ENCODE measurements around the gene MT2A.
"Not testable (repeated sequence)": the region's sequence is repeated elsewhere in the genome, so short reads cannot be mapped to it uniquely, and the experiment has no call there.

Gene MT2A

DNA sequence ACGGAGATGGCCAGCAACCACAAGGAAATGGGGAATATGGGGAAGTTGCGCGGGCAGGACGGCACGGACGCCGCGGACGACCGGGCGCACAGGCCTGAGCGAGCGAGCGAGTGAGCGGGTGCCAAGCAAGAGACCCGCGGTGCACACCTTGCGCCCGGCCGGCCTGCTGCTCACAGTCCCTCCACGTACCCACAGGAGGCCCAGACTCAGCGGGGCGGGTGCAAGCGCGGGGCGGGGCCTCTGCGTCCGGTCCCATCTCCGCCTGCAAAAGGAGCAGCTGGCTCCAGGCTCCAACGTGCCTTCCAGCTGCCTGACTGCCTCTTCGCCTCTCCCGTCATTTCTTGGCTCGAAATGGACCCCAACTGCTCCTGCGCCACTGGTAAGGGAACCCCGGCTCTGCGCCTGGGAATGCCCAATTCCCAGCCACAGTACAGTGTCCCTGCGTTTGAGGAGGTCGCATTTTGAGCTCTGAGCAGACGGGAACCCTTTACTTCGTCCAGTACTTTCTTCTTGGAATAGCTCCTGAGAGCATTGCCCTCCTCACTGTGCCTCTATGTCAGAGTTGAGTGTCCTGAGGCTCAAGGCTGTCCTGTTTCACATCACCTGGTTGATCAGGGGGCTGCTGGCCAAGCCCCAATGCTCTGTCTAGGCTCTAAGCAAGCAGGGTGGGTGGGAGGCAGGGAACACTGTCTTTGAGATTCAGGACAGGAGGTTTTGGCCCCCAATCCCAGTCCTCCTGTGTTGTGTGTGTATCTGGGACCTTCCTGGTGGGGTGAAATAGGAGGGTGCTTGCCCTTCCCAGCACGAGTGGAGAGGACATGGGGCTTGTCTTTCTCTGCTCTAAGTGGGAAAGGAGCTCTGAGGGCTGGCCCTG lies 9.1 kb downstream of the MT2A start:
- TF ChIP-seq, protein P1, sequence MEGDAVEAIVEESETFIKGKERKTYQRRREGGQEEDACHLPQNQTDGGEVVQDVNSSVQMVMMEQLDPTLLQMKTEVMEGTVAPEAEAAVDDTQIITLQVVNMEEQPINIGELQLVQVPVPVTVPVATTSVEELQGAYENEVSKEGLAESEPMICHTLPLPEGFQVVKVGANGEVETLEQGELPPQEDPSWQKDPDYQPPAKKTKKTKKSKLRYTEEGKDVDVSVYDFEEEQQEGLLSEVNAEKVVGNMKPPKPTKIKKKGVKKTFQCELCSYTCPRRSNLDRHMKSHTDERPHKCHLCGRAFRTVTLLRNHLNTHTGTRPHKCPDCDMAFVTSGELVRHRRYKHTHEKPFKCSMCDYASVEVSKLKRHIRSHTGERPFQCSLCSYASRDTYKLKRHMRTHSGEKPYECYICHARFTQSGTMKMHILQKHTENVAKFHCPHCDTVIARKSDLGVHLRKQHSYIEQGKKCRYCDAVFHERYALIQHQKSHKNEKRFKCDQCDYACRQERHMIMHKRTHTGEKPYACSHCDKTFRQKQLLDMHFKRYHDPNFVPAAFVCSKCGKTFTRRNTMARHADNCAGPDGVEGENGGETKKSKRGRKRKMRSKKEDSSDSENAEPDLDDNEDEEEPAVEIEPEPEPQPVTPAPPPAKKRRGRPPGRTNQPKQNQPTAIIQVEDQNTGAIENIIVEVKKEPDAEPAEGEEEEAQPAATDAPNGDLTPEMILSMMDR (IDR thresholded peaks at IDR 0.05; ENCODE audit: low read depth, low read length), result no peak
- peak overlapping the region; percentile 25 to 60 for H3K4me3 ChIP-seq (replicated peaks in 1 of 2; ENCODE audit: low read depth in 2 of 2, low read length in 2 of 2)
- peak; percentile 78 for DNase-seq (ENCODE audit: low read depth in 2 of 2)

DNA sequence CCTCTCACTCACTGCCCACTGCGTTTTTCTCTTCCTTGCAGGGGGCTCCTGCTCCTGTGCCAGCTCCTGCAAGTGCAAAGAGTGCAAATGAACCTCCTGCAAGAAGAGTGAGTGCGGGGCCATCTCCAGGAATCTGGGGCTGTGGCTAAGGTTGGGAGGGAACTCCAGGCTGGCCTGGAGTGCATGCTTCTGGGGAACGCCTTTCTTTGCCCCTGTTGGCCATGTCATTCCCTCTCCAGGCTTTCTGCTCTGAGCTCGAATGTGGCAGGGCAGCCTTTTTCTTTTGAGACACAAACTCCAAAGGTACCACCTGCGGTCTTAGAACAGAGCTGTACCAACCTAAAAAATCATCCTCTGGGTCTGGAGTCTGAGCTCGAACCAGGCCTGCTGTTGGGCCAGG lies 9.8 kb downstream of the MT2A start:
- DNase-seq (ENCODE audit: low read depth in 2 of 2), result no peak
- TF ChIP-seq, protein P1 (IDR thresholded peaks at IDR 0.05; ENCODE audit: low read depth, low read length), result no peak
- H3K4me3 ChIP-seq (replicated peaks in 1 of 2; ENCODE audit: low read depth in 2 of 2, low read length in 2 of 2), result peak overlapping the region in 1 of 2 donors; percentile 60

DNA sequence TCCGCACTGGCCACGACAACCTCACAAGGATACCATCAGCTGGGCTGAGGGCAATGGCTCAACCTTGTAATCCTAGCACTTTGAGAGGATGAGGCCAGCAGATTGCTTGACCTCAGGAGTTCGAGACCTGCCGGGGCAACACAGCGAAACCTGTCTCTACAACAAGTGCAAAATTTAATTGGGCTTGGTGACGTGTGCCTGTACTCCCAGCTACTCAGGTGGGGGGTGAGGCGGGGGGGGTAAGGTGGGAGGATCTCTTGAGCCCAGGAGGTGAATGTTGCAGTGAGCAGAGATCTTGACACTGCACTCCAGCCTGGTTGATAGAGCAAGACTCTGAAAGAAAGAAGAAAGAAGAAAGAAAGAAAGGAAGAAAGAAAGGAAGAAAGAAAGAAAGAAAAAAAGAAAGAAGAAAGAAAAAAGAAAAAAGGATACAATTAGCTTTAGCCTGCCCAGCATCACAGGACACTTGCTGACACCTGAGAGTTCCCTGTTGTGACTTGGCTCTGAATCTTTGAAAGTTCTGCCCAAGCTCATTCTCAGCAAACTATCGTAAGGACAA lies 12.0 kb downstream of the MT2A start:
- H3K4me3 ChIP-seq (replicated peaks in 1 of 2; ENCODE audit: low read depth in 2 of 2, low read length in 2 of 2), result no peak overlapping the region
- DNase-seq (ENCODE audit: low read depth in 2 of 2), result no peak
- TF ChIP-seq, protein P1 (IDR thresholded peaks at IDR 0.05; ENCODE audit: low read depth, low read length), result no peak

DNA sequence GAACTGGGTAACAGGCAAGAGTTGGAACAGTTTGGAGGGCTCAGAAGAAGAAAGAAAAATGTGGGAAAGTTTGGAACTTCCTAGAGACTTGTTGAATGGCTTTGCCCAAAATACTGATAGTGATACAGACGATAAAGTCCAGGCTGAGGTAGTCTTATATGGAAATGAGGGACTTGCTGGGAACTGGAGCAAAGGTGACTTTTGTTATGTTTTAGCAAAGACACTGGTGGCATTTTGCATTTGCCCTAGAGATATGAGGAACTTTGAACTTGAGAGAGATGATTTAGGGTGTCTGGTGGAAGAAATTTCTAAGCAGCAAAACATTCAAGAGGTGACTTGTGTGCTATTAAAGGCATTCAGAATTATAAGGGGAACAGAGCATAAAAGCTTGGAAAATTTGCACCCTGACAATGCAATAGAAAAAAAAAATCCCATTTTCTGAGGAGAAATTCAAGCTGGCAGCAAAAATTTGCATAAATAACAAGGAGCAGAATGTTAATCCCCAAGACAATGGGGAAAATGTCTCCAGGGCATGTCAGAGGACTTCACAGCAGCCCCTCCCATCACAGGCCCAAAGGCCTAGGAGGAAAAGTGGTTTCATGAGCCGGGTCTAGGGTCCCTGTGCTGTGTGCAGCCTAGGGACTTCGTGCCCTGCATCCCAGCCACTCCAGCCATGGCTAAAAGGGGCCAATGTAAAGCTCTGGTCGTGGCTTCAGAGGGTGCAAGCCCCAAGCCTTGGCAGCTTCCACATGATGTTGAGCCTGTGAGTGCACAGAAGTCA lies 13.5 kb downstream of the MT2A start:
- not testable (repeated sequence) for H3K4me3 ChIP-seq (replicated peaks in 1 of 2; ENCODE audit: low read depth in 2 of 2, low read length in 2 of 2); DNase-seq (ENCODE audit: low read depth in 2 of 2)

DNA sequence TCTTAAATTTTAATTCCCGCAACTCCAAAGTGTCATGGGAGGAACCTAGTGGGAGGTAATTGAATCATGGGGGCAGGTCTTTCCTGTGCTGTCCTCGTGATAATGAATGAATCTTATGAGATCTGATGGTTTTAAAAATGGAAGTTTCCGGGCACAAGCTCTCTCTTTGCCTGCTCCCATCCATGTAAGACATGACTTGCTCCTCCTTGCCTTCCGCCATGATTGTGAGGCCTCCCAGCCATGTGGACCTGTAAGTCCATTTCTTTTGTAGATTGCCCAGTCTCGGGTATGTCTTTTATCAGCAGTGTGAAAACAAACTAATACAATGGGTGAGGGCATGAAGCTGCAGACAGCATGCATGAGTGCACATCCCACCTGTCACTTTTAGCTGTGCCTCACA lies 14.8 kb downstream of the MT2A start:
- DNase-seq (ENCODE audit: low read depth in 2 of 2); H3K4me3 ChIP-seq (replicated peaks in 1 of 2; ENCODE audit: low read depth in 2 of 2, low read length in 2 of 2): not testable (repeated sequence)

DNA sequence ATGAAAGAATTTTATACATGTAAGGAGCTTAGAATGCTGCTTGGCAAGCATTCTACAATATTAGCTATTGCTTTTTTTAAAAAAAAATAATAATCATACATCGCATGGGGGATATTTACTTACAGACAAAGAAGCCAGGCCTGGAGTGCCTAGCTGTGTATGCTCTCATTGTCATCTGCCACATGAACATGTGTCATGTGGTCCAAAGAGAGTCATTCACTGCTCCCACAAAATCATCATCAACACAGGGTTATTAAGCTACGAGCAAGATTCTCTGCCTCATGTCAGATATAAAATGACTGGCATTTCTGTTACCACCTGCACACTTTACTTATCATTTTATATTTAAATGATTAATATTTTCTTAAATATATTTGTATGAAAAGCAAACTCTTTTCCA lies 15.3 kb downstream of the MT2A start:
- TF ChIP-seq, protein P1 (IDR thresholded peaks at IDR 0.05; ENCODE audit: low read depth, low read length), result no peak
- no peak overlapping the region for H3K4me3 ChIP-seq (replicated peaks in 1 of 2; ENCODE audit: low read depth in 2 of 2, low read length in 2 of 2)
- no peak for DNase-seq (ENCODE audit: low read depth in 2 of 2)

DNA sequence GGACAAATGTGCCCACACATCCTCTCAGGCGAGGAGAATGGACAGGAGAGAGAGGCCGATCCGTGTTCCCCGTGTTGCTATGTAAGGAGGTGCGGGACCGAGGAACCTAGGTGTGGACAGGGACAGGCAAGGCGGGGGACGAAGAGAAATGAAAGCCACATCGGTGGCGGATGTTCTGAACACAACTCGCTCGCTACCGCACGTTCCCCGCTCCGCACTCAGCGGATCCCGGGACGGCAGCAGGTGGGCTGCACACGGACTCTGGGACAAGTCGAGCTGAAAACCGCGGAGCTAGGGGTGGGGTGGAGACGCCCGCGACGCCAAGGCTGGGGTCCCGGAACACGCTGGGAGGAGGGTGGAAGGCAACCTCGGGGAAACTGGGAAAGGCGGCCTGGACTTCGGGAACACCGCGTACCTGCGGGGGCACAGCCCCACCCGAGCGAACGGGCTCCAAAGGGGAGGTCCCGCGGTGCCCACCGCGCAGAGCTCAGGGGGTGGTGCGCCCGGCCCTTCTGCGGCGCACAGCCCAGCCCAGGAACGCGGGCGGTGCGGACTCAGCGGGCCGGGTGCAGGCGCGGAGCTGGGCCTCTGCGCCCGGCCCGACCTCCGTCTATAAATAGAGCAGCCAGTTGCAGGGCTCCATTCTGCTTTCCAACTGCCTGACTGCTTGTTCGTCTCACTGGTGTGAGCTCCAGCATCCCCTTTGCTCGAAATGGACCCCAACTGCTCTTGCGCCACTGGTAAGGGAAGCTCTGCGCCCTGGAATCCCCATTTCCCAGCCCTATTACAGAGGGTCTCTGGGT lies 17.0 kb downstream of the MT2A start, which contains the start of gene MT1E:
Gene MT1E, plus strand, starts transcription at position 642 of the 803 bp plus-strand sequence. Its CDS starts 71 bp downstream, at position 713.
- peak; percentile 84 to 86 for DNase-seq (ENCODE audit: low read depth in 2 of 2)
- H3K4me3 ChIP-seq (replicated peaks in 1 of 2; ENCODE audit: low read depth in 2 of 2, low read length in 2 of 2), result peak within 1 kb of the TSS; percentile 59 to 67
- TF ChIP-seq, protein P1 (IDR thresholded peaks at IDR 0.05; ENCODE audit: low read depth, low read length), result no peak

Data from cardiac fibroblast (primary cell).